Stimulated activated naive CD8-positive, alpha-beta T cell treated with anti-CD3 and anti-CD28 coated beads, Interleukin-15, Interleukin-2, amounts not matched to agents 100 ng/mL and 50 ng/mL, for 24 hours (primary cell): ENCODE measurements around the gene SIGLEC8.
"Not testable (repeated sequence)": the region's sequence is repeated elsewhere in the genome, so short reads cannot be mapped to it uniquely, and the experiment has no call there.

ENCODE experiments used
- H3K27ac Mint-ChIP-seq: one replicate; pipeline ENCODE4 v1.8.0; 2021; ENCODE audit warnings: mild to moderate bottlenecking, mixed read lengths
- H3K27me3 Mint-ChIP-seq: one replicate; pipeline ENCODE4 v1.8.0; 2021; ENCODE audit warnings: mixed read lengths
- H3K36me3 Mint-ChIP-seq: one replicate; pipeline ENCODE4 v1.8.0; 2021; ENCODE audit warnings: low read depth, mixed read lengths
- H3K4me1 Mint-ChIP-seq: one replicate; pipeline ENCODE4 v1.8.0; 2021; ENCODE audit warnings: low read depth, mixed read lengths
- H3K4me3 Mint-ChIP-seq: one replicate; pipeline ENCODE4 v1.8.0; 2021; ENCODE audit warnings: mild to moderate bottlenecking, mixed read lengths
- H3K9me3 Mint-ChIP-seq: one replicate; pipeline ENCODE4 v1.8.0; 2021; ENCODE audit warnings: mixed read lengths

SIGLEC8 gene

DNA sequence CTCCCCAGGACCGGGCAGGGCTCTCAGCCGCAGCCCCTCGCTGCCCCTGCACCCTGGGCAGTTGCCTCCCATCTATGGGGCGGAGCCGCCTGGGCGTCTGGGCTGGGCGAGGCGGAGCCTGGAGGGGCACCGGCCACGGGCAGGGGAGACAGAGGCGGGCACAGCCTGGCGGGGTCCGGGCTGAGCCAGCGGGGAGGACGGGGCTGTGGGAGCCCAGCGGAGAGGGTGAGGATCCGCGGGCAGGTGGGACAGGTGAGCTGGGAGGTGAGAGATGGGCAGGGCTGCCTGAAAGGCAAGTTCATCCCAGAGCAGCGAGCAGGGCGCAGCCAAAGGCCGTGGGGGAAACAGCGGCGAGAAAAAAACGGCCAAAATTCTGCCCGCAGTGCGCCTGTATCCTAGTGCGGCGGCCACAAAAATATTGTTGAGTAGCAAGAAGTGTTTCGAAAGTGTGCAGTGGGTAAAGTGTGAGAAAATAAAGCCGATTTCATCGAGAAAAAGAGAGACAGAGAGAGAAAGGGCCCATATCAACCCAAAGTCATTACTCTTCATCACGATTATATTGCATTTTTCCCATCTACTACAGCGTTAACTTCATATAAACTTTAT is 5.8 kb upstream of the SIGLEC8 start:
- H3K27me3 Mint-ChIP-seq: peaks cover 36% of the 10 kb centered on the region
- not testable (repeated sequence) for H3K27ac Mint-ChIP-seq, H3K9me3 Mint-ChIP-seq, H3K36me3 Mint-ChIP-seq
- H3K4me1 Mint-ChIP-seq: peaks cover 48% of the 10 kb centered on the region
- H3K4me3 Mint-ChIP-seq: peak overlapping the region; percentile 27

DNA sequence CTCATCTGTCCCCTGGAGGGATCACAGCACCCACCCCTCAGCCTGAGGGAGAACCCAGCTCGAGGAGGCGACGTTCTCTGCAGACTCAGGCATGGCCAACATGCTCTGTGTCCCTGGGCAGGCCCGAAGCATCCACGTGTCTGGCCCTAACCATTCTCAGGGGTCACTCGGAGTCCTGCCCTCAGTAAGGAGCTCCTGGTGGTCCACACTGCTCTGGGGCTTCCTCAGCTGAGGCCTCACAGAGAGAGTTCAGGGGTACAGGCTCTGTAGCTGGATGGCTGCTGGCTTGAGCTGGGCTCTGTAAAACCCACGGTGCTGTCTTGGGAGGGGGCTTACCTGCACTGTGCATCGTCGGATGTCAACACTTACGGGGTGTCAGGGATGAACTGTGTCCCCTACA is 4.4 kb upstream of the SIGLEC8 start:
- no peak overlapping the region for H3K27ac Mint-ChIP-seq

DNA sequence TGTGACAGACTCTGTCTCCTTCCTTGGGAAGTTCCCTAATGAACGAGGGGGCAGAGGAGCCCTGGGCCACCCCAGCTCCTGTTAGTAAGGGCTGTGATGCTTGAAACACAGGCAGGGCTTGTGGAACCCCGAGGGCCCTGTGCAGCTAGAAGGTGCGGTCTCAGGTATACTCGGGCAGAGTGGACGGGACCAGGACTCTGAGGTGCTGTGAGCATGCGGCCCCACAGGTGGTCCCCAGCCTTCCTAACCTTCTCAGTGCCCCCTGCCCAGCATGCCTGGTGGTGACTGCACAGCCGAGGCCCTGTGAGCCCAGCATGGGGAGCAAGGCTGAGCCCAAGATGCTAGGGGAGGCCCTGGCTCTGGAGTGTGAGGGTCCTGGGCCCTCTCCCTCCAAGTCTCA is 4.0 kb upstream of the SIGLEC8 start:
- Mint-ChIP-seq H3K36me3 (no peaks in the 10 kb centered on the region), H3K27me3 (peaks cover 30% of the 10 kb centered on the region), H3K27ac (no peak overlapping the region), H3K4me3 (no peak overlapping the region), H3K4me1 (peaks cover 34% of the 10 kb centered on the region), H3K9me3 (no peaks in the 10 kb centered on the region)

More for the DNA sequence above, 4.4 kb upstream of the SIGLEC8 start:
- peaks cover 36% of the 10 kb centered on the region for H3K4me1 Mint-ChIP-seq
- H3K4me3 Mint-ChIP-seq: no peak overlapping the region
- H3K27me3 Mint-ChIP-seq: peaks cover 33% of the 10 kb centered on the region
- H3K9me3 Mint-ChIP-seq: no peaks in the 10 kb centered on the region
- no peaks in the 10 kb centered on the region for H3K36me3 Mint-ChIP-seq

DNA sequence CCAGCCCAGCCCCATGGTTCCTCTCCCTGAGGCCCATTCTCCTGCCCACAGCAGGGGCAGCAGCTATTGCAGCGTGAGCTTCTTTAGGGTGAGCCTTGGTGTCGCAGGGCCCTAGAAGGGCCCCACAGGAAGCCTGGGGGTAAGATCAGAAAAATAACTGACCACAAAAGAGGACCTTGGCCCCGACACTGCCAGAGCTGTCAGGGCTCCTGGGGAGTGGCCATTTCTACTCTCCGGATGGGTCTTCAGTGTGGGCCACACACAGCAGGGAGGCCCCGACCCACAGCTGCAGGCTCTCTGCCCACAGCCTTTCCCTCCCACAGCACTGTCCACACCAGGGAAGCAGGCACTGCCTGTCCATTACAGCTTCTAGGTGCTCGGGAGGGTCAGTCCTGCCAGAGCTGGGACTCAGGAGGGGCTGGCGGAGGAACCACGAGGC is 3.5 kb upstream of the SIGLEC8 start:
- no peaks in the 10 kb centered on the region for H3K9me3 Mint-ChIP-seq
- H3K36me3 Mint-ChIP-seq: no peaks in the 10 kb centered on the region
- H3K27ac Mint-ChIP-seq: no peak overlapping the region
- H3K27me3 Mint-ChIP-seq: peaks cover 24% of the 10 kb centered on the region
- no peak overlapping the region for H3K4me3 Mint-ChIP-seq
- peaks cover 29% of the 10 kb centered on the region for H3K4me1 Mint-ChIP-seq

DNA sequence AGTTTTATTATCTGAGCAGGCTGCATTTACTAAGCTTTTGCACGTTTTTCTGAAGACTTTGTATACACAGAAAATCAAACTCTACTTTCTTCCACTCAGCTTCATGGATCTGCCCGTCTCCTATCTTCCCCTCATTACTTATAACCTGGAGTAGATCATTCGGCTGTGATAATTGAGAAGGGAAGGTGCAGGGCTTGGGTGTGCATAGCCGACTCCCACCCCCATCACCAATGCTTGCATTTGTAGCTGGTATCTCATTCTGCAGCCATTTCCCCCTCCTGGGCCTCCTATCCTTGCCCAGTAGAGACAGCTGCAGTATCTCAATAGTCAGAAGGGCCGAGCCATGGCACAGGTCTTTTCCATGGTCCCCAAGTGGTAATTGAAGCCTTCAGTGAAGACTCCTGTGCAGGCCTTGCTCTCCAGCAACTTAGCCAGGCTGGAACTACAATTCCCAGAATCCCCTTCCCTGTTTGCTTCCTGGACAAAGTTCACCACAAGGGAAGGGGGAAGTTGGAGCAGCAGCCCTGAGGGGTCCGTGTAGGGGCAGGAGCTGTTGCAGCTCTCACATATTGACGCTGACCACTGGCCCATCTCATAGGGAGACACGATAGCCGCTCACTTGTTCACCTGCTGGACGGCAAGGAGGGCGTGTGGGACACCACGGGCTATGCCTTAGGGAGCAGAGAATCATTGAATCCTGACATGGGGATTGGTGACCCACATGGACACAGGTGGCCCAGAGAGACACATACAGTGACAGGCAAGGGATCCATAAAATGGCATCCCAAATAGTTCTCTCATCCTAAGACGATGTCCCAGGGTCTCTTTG is 2.1 kb upstream of the SIGLEC8 start:
- H3K27ac Mint-ChIP-seq: no peak overlapping the region
- no peaks in the 10 kb centered on the region for H3K36me3 Mint-ChIP-seq
- peaks cover 29% of the 10 kb centered on the region for H3K27me3 Mint-ChIP-seq
- no peak overlapping the region for H3K4me3 Mint-ChIP-seq
- peaks cover 18% of the 10 kb centered on the region for H3K4me1 Mint-ChIP-seq
- no peaks in the 10 kb centered on the region for H3K9me3 Mint-ChIP-seq

DNA sequence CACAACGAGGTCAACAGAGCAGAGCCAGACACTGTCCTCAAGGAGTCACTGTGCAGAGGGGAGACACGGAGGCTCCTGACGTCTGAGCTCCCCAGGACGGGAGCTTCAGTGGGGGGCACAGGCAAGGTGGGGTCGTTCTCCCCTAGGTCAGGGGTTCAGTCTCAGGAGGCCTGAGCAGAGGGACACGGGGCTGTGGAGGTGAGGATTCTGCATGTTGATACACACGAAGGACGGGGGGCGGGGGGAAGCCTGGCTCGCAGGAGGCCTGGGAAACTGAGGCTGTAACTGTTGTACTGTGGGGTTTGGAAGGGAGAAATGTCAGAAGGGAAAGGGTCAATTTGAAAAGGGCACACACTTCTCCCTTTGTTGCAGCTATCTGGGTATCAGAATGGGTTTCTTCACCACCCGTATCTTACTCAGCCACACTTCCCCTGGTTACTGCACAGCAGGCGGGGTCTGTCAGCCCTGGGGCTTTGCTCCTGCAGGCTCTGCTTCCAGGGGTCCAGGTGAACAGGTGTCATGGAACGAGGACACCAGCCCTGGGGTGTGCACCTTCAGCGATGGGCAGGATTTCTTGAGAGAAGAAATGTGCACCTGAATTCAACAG is 748 bp upstream of the SIGLEC8 start:
- Mint-ChIP-seq H3K27ac (no peak overlapping the region), H3K4me1 (peaks cover 13% of the 10 kb centered on the region), H3K36me3 (no peaks in the 10 kb centered on the region), H3K9me3 (no peaks in the 10 kb centered on the region), H3K27me3 (peaks cover 18% of the 10 kb centered on the region), H3K4me3 (no peak overlapping the region)

DNA sequence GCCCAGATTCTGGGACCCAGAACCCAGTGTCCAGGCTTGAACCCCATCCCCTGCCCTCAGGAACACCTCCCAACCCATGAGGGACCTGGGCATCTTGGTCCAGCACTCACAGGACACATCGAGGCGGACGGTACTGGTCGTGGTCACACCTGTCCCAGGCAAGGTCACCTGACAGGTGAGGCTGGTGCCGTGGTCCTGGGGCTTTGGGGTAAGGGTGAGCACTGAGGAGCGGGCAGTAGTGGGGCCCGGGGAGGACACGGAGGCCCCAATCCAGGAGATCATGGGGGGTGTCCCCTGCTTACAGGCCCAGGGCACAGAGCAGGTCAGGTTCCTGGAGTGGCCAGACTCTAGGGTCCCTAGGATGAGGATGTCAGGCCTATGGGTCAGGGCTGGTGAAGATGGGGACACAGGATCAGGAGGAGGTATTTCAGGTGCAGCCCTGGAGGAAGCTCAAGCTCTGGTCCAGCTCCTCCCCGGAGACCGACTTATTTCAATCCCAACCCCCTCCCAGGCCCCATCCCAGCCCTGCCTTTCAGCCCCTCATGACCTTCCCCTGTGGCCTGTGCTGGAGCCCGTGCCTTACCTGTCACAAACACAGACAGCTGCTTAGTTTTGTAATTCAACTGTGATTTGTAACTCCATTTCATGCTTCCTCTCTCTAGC is 772 bp downstream of the SIGLEC8 start:
- H3K27ac Mint-ChIP-seq: no peak overlapping the region
- no peaks in the 10 kb centered on the region for H3K9me3 Mint-ChIP-seq
- peaks cover 8% of the 10 kb centered on the region for H3K27me3 Mint-ChIP-seq
- H3K4me1 Mint-ChIP-seq: peaks cover 4% of the 10 kb centered on the region
- no peaks in the 10 kb centered on the region for H3K36me3 Mint-ChIP-seq
- no peak overlapping the region for H3K4me3 Mint-ChIP-seq

DNA sequence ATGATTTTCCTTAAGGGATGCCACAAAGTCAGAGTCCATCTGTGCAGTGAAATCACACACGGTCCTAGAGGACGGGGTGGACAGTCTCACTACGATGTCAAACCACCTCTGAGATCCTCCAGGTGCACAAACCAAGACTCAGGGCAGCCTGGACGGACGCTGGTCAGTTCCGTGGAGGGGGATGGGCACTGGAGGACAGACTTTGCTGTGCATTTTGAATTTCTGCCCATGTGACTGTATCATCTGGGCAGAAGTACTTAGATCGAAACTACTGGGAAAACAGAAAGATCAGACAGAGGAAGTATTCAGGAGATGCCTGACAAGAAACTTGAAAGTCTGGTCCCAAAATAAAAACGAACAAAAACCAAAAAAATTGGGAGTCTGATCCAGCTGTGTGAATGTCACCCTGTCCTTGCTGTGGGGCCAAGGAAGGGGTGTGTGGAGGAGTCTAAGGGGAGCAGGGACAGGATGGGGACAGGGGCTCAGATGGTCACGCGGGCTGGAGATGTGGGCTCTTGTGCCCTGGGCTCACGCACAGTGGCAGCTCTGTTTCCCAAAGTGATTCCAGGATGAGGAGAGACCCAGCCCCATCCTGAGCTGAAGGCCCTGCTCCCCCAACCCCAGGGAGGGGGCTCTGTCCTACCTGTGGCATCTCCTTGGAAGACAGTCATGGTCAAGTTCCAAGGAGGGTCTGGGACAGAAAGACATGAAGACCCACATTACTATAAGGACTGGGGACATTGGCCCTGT is 1.5 kb downstream of the SIGLEC8 start:
- Mint-ChIP-seq H3K4me1 (peaks cover 4% of the 10 kb centered on the region), H3K27ac (no peak overlapping the region), H3K9me3 (no peaks in the 10 kb centered on the region), H3K27me3 (peaks cover 8% of the 10 kb centered on the region), H3K36me3 (no peaks in the 10 kb centered on the region), H3K4me3 (no peak overlapping the region)

DNA sequence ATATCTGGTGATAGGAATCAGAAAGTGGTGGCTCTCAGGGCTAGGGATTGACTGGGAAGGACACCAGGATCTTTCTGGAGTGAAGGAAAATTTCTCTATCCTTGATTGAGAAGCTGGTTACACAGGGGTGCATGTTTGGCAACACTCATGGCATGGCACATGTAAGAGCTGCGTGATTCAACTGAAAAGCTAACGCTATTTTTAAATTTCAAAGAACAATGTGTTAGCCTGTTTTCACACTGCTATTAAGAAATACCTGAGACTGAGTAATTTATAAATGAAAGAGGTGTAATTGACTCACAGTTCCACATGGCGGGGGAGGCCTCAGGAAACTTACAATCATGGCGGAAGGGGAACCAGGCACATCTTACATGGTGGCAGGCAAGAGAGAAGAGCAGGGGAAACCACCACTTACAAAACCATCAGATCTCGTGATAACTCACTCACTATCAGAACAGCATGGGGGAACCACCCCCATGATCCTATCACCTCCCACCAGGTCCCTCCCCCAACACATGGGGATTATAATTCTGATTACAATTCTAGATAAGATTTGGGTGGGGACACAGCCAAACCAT is 7.4 kb downstream of the SIGLEC8 start:
- no peak overlapping the region for H3K4me3 Mint-ChIP-seq
- peaks cover 12% of the 10 kb centered on the region for H3K9me3 Mint-ChIP-seq
- peaks cover 46% of the 10 kb centered on the region for H3K4me1 Mint-ChIP-seq
- no peaks in the 10 kb centered on the region for H3K27me3 Mint-ChIP-seq
- peak overlapping the region; percentile 50 for H3K27ac Mint-ChIP-seq
- H3K36me3 Mint-ChIP-seq: peaks cover 19% of the 10 kb centered on the region

DNA sequence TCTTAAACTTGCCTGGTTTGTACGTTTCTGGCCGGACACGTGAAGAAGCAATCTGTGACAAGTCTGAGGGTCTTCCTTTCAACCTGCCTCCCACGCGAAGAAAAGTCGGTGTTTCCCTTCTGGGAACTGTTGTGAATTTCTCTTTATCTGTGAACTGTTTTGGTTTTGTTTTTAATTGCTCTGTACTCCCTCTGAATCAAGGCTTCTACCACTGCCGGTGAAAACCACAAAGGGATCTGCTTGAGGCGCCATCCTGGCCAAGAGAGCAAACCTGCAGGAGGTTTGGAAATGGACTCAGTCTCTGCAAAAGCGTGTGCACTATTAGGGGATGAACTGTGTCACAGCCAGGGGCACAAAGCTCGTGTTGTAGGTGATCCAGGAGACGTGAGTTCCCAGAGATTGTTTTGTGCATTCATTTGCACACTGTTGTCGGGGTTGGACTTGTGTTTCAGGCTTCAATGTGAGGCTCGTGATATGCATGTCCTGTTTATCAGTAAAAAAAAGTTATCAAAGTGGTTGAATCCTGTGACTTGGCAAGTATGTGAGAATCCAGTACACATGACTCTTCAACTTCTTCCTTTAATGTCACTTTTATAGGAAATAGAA is 9.7 kb downstream of the SIGLEC8 start:
- no peaks in the 10 kb centered on the region for H3K27me3 Mint-ChIP-seq
- H3K4me3 Mint-ChIP-seq: peak overlapping the region; percentile 57
- peaks cover 12% of the 10 kb centered on the region for H3K9me3 Mint-ChIP-seq
- H3K36me3 Mint-ChIP-seq: peaks cover 19% of the 10 kb centered on the region
- peaks cover 58% of the 10 kb centered on the region for H3K4me1 Mint-ChIP-seq
- H3K27ac Mint-ChIP-seq: peak overlapping the region; percentile 86

DNA sequence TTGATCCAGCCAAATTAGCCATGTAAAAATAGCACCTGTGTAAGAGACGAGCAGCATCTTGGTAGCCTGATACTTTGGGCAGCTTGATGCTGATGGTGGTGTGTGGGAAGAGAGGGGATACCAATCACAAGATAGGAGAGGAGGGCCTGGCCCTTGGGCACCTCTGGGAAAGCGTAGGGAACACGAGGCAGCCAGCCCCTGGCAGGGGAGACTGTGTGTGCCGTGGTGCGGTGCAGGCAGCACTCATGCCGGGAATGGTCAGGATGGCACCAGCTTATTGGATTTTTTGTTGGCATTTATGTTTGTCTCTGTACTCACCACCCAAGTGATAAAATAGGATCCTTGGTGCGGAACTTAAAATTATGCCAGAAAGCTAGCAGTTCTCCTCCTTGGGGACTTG is 10.2 kb downstream of the SIGLEC8 start:
- peaks cover 63% of the 10 kb centered on the region for H3K4me1 Mint-ChIP-seq
- H3K4me3 Mint-ChIP-seq: peak overlapping the region; percentile 57
- peaks cover 14% of the 10 kb centered on the region for H3K9me3 Mint-ChIP-seq
- no peaks in the 10 kb centered on the region for H3K27me3 Mint-ChIP-seq
- peak overlapping the region; percentile 86 for H3K27ac Mint-ChIP-seq
- H3K36me3 Mint-ChIP-seq: peaks cover 19% of the 10 kb centered on the region

DNA sequence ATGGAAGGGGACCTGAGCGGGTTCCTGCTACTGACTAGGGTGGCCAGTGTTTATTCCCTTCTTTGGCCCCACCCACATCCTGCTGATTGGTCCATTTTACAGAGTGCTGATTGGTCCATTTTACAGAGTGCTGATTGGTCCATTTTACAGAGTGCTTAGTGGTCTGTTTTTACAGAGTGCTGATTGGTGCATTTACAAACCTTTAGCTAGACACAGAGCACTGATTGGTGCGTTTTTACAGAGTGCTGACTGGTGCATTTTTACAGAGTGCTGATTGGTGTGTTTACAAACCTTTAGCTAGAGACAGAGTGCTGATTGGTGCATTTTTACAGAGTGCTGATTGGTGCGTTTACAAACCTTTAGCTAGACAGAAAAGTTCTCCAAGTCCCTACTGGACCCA is 10.7 kb downstream of the SIGLEC8 start:
- Mint-ChIP-seq H3K4me1 (peaks cover 68% of the 10 kb centered on the region), H3K9me3 (peaks cover 15% of the 10 kb centered on the region), H3K27ac (peak overlapping the region; percentile 86), H3K36me3 (peaks cover 19% of the 10 kb centered on the region)
- H3K27me3 Mint-ChIP-seq, H3K4me3 Mint-ChIP-seq: not testable (repeated sequence)

DNA sequence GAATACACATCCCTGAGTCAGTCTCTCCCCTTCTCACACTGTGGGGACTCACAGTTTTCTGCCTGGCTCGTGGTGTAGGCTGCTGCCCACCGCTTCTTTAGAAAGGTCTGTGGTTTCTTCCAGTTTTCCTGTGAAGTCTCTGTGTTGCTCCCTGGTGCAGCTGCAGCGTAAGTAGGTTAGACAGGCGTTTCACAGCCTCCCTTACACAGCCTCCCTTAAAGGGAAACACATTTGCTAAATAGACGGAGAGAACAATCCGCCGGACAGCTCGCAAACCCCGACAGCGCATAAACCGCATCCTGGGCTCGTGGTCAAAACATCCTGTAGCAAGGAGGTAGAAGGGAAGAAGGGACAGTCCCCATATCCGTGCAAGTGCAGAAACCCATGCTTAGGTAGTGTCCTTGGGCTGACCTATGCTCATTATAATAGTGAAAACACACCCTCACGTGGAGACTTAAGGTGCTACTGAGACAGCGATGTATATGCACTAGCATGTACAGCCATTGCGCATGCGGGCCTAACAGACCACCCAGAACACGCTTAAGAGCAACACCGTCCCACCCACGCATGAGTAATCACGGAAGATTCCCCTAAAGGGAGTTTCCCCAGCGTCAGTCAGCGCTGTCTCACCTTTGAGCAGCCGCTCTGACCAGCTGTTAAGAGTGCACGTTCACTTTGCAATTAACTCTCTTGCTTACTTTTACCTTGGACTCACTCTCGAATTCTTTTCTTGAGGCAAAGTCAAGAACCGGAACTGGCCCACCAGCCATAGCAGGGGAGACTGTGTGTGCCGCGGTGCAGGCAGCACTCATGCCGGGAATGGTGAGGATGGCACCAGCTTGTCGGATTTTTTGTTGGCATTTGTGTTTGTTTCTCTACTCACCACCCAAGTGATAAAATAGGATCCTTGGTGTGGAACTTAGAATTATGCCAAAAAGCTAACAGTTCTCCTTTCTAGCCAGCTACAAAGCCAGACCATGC is 16.6 kb downstream of the SIGLEC8 start:
- Mint-ChIP-seq H3K27me3 (peaks cover 3% of the 10 kb centered on the region), H3K27ac (peak overlapping the region; percentile 100), H3K4me1 (peaks cover 73% of the 10 kb centered on the region)

More for the DNA sequence above, 16.6 kb downstream of the SIGLEC8 start:
- H3K4me3 Mint-ChIP-seq: peak overlapping the region; percentile 80
- H3K9me3 Mint-ChIP-seq: peaks cover 3% of the 10 kb centered on the region
- H3K36me3 Mint-ChIP-seq: peaks cover 4% of the 10 kb centered on the region
